GM18505 (cell line): ENCODE results near the gene SLC7A5.
A peak's percentile ranks its signal among the peaks of the same experiment; 100 is the strongest.

Experiments
- ATAC-seq: cut with Tn5 transposase; IDR thresholded peaks from one replicate; pipeline ENCODE4 v1.9.1; 2021; ENCODE audit not compliant: unreplicated experiment
- POLR2A ChIP-seq: IDR thresholded peaks from 4 replicates; pipeline ENCODE4 v1.6.1; 2011; ENCODE audit warnings: borderline replicate concordance; ENCODE audit not compliant: insufficient read depth, insufficient read length; ENCODE audit errors: extremely low read depth

The SLC7A5 gene

DNA sequence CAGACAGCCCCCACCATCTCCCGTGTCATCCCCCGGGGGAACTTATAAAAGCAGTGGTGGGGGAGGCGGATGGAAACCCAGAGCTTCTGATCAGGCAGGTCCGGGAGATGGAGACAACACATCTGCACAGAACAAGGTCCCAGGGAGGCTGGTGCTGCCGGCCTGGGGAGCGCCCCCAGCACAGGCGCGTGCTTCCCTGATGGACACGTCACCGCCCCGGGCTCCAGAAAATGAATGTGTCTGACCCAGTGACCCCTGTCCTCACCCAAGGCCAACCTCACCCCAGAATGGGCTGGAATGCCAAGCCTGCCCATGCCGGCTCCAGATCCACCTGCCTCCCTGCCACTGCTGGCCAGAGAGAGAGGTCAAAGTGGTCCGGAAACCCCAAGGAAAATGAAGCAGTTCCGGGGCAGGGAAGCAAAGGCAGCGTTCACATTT, 12.5 kb downstream of the SLC7A5 start:
- TF ChIP-seq POLR2A = no peak
- no peak for ATAC-seq

DNA sequence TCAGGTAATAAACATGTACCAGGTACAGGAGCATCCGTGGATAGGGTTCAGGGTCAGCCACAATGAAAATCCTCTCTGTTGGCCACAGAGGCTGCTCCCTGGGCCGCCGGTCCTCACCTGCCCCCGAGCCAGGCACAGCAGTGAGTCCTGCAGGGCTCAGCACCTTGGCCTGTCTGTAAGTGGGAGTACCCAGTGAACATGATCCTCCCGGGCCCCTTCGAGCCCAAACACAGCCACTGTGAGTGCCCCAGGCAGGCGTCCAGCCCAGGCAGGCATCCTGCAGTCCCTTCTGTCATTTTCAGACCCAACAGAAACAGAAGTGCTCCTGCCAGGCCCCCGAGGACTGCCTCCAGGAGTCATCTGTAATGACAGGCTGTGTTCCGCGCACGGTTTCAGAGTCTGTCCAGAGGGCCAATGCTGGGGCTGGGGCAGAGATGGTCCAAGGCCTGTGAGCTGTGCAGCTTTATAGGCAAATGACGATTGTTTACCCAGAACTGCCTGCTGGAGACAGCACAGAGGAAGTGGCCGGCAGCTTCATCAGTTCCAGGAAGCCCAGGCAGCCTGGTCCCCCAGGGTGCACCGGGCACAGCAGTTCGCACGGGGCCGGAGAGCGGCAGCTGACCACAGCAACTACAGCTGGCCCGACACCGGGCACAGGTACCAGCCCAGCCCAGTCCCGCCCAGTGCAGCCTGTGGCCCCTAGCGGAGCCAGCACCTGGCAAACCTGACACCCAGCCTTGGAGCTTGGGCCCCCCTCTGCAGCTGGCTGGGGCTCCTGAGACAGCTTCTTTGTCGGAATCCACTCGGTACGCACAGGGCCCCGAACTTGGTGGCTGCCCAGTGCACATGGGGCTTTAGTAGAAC, 13.2 kb downstream of the SLC7A5 start:
- no peak for TF ChIP-seq POLR2A
- ATAC-seq = no peak

DNA sequence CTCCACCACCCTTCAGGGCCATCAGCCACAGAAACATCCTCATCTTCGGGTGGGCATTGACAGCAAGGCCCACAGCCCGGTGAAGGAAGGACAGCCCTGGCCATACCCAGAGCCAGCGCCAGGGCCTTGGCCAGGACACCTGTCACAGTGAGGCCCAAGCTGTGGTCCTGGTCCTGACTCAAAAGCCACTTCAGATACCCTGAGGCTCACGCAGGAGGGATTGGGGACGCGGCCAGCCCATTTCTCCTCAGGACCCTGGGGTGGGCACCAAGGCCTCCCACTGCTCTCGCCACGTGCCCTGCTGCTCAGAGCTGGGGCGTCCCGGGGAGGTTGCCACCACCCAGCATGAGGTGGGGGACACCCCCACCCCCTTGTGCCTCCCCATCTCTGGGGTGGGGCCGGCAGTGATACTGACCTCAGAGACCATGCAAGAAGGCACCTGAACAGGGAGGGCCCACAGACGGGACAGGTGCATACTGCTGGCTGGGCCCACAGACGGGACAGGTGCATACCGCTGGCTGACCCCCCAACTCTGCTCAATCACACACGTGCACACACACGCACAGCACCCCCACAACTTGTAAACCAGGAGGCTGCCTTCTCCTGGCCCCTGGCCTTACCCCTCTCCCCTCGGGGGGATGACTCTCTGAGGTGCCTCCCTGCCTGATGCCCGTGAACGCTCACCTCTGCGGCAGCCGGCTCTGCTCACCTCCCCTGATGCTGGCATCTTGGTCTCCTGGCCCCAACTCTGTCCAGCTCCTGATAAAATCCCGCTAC, 14.2 kb downstream of the SLC7A5 start:
- no peak for ATAC-seq
- TF ChIP-seq POLR2A = no peak

DNA sequence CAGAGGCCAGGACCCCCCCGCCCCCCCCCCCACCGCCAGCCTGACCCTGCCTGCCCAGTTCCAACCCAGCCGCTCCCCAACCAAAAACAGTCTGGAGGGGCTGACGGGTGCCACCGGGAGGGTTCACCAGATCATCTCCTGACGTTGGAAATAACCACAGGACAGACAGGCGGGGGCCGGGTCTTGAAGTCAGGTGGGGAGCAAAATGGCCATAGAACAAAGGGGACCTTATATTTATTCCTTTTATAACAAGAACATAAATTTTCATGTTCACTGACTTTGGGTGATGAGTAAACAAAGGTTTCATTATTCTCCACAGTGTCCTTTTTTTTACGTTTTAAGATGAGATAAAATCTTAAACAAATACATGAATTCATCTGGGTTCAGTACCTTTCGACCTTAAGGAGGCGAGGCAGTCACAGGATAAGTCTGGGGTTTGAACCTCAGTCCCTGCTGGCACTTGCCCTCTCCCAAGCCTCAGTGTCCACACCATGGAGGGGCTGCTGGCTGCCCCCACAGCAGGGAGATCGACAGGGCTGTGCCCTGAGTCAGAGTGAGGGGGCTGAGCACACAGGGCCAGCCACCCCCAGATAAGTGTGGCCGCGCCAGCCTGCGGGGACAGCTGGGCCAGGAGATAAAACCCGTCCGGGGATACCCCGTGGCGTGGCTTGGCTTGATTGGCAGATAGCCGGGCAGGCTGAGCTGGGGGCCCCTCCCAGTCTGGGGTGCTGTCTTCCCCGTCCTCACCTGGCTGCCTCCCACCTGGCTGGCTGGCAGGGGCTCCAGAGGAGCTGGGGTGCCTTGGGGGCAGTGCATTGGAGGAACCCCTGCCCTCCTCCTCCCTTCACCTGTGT, 15.0 kb downstream of the SLC7A5 start:
- TF ChIP-seq POLR2A = no peak
- no peak for ATAC-seq

DNA sequence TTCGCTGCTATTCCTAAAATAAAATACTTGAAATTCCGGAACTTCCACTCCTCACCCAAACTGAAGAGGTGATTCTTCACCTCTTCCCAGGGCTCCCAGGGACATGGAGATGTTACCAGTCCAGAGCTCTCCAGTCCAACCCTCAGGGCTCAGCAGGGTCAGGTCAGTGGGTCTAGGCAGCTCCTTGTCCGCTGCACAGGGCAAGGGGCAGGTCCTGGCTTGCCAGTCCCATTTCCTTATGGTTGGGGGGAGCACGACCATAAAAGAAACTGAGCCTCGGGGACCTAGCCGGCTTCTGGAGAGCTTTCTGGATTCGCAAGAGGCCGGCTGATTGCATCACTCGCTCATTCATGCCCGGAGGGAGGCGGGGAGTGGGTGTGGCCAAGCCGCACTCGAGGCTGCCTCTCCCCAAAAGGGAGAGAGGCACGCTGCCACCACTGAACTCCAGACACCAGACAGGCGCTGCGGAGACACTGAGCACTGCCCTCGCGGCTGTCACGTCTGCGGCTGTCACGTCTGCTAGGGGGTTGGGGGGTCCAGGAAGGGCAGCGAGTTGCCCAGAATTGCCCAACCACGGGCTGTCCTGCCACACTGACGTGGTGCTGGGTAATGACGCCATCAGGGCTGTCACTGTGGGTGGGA, 15.8 kb downstream of the SLC7A5 start:
- peak; percentile 52 for TF ChIP-seq POLR2A
- ATAC-seq = no peak

DNA sequence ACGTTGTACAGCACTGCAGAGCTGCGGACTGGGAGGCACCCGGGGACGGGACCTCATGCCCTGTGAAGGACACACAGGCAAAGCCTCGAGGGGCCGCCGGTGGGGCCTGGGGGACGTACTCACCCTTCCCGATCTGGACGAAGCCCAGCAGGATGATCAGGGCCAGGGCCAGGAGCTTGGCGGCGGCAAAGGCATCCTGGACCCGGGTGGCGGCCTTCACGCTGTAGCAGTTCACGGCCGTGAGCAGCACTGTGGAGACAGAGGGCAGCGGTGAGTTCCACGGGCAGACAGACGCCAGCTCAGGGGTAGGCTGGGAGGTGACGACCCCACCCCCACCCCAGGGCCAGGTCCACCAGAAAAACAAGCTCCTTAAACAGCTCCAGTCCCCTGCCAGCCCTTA, 17.7 kb downstream of the SLC7A5 start:
- no peak for ATAC-seq
- TF ChIP-seq POLR2A = no peak

DNA sequence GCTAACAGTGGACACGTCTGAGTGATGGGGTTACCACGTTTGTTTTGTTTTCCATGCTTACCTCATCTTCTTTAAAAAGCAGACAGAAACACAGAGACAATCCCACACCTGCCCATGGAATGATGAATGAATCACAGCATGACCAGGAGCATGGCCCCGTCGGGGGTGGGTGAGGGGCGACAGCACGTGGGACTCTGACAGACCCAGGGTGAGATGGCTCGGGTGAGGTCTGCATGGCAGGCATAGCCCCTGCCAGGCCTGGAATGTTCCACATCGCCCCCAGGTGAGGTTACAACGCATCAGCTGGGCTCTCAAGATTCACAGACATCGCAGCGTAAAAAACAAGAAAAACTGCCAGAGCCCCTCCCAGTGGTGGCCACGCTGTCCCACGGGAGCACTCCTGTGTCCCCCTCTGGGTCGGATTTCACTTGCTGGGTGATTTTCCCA, 18.1 kb downstream of the SLC7A5 start:
- ATAC-seq = no peak
- TF ChIP-seq POLR2A = no peak

DNA sequence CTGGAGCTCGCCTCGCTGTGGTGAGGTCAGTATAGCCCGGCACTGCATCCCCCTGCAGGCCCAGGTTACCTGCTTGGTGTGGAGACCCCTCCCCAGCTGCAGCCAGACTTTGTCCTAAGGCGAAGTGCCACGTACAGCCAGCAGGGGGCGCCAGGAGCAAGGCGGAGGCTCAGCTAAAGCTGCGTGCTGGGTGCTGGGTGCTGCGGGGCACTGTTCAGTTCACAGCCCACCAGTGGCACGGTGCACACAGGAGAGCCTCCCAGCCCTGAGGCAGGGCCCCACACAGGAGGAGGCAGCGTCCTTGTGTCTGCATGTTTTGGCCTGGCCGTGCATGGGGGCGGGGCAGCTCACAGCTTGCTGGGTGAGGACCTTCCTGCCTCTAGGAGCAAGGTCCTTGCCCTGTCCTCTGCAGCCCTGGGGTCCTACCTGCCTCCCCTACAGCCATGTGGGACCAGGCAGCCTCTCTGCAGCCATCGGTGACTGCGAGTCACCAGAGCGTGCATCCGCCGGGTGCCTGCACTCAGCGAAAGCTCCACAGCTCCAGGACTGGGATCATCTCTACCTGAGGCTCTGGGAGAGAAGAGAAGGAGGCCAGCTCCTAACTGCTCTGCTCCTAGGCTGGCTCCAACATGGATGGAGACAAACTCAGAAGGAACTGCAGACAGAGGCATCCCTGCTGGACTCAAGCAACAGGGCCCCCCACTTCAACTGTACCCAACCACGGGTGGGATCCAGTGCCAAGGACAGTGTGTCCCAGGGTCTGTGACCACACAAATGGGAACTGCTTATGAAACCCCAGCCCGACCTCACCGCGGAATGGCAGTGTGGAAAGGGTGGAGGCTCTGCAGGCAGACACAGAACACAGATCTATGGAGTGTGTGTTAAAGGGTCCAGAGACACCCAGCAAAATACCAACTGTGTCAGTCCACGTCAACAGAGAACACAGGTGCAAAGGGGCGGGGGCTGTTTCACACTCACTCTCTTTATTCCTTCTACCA, 19.0 kb downstream of the SLC7A5 start:
- peak; percentile 35 for TF ChIP-seq POLR2A
- no peak for ATAC-seq

DNA sequence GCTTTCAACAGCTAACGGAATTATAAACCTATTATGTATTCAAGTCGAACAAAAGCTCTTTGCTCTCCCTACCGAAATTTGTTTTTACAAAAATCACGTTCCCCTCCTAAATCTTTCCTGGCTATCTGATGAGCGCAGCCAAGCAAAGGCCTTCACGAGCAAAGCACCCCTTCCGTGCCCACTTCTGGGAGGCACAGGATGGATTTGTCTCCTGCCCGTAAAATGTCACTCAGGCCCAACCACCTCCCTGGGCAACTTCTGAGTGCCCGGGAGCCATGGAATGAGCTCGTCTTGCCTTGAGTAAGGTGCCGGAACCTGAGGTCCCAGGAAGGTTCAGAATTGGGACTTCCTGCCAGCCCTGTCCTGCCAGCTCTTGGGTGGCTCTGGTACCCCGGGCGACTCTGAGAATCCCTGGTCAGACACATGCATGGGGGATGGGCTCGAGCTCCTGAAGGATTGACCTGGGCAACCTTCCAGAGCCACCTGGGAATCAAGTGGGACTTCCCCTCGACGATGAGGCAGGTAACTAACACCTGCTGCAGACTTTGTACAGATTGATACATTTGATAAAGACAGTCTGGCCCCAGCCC, 19.8 kb downstream of the SLC7A5 start:
- no peak for ATAC-seq
- no peak for TF ChIP-seq POLR2A

DNA sequence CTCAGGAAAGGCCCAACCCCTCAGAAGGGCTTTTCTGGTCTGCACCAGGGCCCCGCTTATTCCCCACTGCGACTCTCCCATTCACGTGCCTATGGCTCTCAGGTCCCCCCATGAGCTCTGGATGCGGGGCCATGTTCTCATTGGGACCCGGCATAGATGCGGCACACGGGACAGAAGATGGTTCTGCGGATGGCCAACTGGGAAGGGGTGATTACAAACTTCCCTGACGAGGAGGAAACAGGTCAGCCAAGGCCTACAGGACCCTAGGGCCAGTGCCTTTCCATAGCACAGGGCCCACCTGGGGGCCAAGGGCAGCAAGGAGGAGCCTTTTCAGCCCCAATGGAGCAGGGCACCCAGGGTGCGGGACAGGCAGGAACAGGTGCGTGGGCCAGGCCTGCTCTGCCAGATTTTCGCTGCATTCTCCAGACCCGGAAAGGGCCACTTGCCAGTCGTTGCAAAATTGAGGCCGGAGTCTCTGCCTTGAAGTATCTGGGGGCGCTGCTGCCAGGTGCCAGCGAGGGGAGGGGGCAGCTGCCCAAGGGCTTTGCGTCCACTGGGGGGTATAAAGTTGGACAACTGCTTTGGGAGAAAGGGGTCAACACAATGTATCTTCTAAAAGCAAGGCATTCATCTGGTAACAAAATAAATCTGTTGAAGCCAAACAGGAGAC, 20.5 kb downstream of the SLC7A5 start:
- no peak for TF ChIP-seq POLR2A
- no peak for ATAC-seq
